A172 (cell line): ENCODE measurements around the gene OR2L13. TPM values are rescaled to one million over a fixed set of nuclear protein-coding genes. Genes with fewer than 3 reads are reported as not detected.
"Not testable (repeated sequence)": the region's sequence is repeated elsewhere in the genome, so short reads cannot be mapped to it uniquely, and the experiment has no call there.

Experiments
- DNase-seq: peaks from one replicate; pipeline ENCODE4 v3.0.0-alpha.2; 2015; ENCODE audit warnings: low spot score
- total RNA-seq: library from RNA; depleted of rRNA; stranded (reverse); fragments of >200 nt; shearing (Covaris generic); gene quantifications from 2 replicates; pipeline ENCODE4 v1.2.3, GENCODE V29; 2014; rRNA removed

Gene OR2L13, protein sequence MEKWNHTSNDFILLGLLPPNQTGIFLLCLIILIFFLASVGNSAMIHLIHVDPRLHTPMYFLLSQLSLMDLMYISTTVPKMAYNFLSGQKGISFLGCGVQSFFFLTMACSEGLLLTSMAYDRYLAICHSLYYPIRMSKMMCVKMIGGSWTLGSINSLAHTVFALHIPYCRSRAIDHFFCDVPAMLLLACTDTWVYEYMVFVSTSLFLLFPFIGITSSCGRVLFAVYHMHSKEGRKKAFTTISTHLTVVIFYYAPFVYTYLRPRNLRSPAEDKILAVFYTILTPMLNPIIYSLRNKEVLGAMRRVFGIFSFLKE
- total RNA-seq, result not detected in 2 replicates

DNA sequence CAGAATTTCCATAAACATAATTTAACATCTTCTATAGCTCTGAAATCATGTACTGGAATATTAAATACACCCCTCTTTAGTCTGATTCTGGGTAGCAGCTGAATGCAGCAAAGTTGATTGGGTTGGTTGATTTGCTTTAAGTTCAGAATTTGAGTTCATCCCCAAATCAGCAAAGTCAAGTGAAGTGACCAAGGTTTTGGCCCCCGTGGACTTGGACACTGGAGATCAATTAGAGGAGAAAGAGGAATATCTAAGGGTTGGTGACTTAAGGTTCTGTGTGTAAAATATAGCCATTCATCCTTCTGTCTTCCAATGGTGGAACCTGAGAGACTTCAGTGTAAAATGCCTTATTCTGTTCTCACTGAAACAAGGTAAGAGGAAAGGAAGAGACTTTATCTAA is at the start of gene OR2L13:
Gene OR2L13, plus strand, starts transcription at position 301 of the 400 bp plus-strand sequence. CDS start 4,192 bp downstream, outside the sequence.
- no peak for DNase-seq

DNA sequence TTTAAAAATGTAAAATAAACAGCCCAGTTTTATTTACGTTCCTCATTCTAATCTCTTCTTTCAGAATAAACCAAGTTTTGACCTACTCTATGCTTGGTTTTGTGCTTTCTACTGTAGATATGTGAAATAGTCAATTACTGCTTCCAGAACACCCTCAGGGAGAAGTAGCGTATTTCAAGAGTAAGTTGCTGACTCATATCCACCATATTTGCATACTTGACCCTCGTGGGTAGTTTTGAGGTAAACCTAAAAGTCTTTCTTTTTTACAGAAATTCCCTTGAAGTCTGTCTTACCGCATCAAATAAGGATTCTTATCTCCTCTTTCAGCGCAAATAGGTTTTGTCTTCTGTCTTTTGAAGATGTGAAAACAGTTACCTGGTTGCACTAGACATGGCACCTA is 49.8 kb upstream of the OR2L13 start:
- DNase-seq, result no peak

DNA sequence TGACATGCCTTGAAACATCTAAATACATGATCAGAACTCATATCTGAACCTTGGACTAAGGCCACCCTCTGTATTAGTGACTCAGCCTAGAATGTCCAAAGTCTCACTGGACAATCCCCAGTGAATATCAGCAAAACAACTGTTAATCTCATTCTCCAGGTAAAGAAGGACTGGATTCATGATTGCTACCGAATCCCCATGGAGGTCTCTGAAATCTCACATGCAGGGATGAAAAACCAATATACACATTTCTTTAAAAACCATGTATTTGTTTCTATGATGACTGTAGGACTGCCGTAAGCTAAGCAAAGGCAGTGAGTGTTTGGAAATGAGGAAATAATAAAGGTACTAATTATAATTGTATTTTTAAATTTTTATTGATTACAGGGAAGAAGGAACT is 48.4 kb upstream of the OR2L13 start, which contains the start of gene OR2L3:
Gene OR2L3, plus strand, starts transcription at position 301 of the 400 bp plus-strand sequence. CDS start 13,846 bp downstream, outside the sequence.
- no peak for DNase-seq

DNA sequence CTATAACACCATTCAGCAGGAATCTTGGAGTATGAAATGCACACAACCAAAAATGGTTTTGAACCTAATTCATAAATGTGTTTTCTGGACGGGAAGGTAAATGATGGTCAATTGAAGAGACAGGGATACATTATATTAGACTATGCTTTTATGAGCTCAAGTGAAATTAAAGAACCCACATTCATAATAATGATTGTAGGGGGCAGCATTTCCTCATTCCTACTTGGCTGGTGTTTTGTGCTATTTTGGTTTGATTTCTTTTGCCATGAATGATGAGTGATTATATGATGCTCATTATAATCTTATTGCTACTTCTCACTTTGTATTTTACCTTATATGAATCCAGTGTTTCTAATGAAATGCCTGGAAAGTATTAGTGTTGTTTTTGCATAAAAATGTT is 48.0 kb upstream of the OR2L13 start:
- DNase-seq, result no peak

DNA sequence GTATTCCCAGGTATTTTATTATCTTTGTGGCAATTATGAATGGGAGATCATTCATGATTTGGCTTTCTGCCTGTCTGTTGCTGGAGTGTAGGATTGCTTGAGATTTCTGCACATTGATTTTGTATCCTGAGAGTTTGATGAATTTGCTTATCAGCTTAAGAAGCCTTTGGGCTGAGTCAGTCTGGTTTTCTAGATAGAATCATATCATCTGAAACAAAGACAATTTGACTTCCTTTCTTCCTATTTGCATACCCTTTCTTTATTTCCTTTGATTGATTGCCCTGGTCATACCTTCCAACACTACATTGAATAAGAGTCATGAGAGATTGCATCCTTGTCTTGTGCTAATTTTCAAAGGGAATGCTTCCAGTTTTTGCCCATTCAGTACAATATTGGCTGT is 40.3 kb upstream of the OR2L13 start:
- no peak for DNase-seq

DNA sequence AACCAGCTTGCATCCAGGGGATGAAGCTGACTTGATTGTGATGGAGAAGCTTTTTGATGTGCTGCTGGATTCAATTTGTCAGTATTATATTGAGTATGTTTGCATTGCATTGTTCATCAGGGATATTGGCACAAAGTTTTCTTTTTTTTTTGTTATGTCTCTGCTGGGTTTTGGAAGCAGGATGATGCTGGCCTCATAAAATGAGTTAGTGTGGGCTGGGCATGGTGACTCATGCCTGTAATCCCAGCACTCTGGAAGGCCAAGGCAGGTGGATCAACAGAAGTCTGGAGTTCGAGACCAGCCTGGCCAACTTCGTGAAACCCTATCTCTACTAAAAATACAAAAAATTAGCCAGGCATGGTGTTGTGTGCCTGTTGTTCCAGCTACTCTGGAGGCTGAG is 39.7 kb upstream of the OR2L13 start:
- no peak for DNase-seq

DNA sequence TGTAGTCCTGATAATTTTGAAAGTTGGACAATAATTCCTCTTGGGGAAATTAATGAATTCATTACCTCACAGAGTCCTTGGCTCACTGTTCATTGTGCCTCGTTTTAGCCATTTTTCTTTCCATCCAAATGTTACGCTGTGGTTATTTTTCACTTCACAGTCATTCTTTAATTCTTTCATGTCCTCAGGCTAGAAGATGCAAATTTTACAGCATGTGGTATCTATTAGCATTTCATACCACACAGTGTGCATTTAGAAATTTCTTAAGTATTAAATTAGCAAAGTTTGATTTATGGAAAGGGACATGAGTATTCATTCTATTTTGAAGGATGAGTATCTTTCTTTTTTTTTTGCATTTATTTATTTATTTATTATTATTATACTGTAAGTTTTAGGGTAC is 29.9 kb upstream of the OR2L13 start:
- DNase-seq, result no peak

DNA sequence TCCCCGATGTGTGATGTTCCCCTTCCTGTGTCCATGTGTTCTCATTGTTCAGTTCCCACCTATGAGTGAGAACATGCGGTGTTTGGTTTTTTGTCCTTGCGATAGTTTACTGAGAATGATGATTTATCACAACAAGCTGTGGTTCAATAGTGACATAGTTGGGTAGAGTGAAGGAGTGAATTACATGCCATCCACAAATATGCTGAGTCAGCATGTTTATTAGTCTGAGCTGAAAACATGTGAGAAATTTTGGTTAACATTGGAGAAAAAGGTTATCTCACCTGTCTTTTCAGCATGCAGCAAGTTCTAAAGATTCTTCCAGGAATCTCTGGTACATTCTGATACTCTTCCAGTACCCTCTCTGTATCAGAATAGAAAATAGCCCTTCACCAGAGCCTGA is 29.4 kb upstream of the OR2L13 start:
- no peak for DNase-seq

DNA sequence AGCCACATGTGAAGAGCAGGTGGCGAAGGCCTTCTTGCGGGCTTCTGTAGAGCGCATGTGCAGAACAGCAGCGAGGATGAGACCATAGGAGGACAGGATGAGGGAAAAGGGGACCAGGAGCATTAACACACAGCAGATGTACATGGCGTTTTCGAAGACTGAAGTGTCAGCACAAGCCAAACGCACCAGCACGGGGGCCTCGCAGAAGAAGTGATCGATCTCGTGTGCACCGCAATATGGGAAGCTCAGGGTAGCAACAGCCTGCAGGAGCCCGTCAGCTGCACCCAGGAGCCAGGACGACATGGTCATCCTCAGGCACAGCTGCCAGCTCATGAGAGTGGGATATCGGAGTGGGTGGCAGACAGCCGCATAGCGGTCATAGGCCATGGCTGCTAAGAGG is 11.1 kb upstream of the OR2L13 start:
- not testable (repeated sequence) for DNase-seq

DNA sequence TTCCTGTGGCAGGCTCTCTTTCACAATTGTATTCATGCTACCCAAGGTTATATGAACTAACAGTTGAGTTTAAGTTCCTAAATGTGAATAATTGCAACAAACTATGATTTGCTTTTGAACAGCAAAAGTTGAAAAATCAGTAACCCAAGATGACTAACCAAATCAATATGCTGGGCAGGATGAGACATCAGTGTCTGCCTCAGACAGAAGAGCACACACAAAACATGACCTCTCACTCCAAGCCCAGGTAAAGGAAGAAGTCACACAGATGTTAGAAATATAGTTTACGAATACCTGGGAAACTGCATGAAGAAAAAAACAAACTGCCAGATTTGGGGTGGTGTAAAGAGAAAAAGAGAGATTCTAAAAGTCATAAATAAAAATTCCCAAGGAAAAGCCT is 3.5 kb downstream of the OR2L13 start:
- no peak for DNase-seq

DNA sequence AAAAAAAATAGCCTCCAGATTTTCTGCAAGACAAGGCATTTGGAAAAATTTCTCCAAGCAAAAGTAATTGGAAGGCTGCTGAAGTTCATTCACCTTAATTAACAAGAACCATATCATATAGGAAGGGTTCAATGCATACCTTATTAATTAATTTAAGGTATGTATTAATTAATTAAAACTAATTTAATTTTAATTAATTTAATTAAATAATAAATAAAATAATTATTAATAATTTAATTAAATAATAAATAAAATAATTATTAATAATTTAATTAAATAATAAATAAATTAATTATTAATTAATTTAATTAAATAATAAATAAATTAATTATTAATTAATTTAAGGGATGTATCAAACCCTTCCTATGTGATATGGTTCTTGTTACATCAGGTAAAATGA is 7.9 kb downstream of the OR2L13 start:
- DNase-seq, result no peak

DNA sequence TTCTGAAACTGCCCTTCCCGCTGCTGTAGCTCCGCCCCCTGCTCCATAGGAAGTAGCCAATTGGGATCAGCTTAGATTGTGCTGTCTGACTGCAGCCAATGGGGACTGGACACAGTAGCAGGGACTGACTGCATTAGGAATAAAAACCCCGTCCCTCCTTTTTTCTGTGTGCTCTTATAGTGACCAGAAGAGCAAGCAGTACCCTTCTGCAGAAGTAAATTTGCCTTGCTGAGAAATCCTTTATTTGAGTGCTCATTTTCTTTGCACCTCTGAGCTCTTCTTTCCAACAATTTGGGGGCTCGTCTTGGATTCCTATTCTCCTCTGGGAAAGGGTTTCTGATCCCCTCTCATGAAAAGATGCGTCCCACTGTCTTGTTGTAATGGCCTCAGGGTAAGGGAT is 16.2 kb downstream of the OR2L13 start:
- DNase-seq, result no peak

DNA sequence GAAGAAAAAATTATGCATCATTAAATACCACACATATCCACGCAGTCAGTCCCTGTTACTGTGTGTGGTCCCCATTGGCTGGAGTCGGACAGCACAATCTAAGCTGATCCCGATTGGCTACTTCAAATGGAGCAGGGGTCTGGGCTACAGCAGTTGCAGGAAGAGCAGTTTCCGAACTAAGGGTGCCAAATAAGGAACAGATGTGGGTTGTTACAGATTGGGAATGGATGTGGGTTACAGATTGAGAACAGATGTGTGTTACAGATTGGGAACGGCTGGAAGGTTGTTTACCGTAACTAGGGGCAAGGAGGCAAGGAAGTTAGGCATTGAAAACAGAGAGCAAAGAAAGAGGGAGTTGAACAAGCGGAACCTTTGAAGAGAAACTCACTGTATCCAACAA is 19.9 kb downstream of the OR2L13 start:
- peak; percentile 21 for DNase-seq

DNA sequence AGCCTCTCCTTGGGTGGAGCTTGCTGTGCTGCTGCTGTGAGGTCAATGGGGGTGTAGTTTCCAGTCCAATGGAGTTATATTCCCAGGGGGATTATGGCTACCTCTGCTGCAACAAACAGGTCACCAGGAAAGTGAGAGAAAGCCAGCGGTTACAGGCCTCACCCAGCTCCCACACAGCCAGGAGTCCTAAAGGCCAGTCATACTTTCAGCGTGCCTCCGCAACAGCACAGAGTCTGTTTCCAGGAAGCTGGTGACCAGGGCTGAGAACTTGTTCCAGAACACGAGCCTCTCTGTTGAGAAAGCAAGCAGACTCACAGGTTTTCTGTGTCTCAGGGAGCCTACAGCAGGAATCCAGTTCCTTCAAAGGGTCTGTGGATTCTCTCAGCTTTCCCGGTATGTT is 32.7 kb downstream of the OR2L13 start:
- DNase-seq, result no peak

DNA sequence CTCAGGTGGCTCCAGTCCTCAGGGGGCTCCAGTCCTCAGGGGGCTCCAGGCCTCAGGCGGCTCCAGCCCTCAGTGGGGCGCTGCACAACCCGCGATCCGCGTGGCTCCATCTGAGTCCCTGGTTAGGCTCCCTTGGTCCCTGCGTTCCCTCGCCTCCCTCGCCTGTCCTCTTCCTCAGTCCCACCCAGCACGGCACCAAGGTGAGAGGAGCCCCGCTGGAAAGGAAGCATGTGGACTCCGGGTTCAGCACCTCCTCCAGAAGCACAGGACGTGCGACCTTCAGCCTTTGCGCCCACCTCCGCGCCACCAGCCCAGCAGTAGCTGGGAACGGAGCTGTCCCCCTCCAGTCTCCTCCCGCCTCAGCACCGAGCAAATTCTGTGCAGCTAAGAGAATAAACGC is 41.8 kb downstream of the OR2L13 start:
- no peak for DNase-seq

DNA sequence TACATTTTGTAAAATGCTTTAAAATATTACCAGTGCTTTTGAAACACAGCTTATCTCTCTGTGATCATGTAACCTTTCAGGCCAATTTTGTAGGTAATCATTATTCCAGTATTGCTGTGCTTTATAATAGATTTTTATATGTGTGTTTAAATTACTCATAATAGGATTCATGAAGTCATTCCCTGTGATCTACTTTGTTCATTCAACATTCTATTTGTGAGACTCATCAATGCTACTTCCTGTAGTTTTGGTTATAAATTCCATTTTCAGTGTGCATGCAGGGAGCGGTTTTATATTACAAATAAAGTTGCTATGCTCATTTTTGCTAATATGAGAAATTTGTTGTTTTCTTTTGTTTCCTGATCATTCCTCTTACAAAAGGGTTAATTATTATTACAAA is 45.9 kb downstream of the OR2L13 start:
- no peak for DNase-seq

DNA sequence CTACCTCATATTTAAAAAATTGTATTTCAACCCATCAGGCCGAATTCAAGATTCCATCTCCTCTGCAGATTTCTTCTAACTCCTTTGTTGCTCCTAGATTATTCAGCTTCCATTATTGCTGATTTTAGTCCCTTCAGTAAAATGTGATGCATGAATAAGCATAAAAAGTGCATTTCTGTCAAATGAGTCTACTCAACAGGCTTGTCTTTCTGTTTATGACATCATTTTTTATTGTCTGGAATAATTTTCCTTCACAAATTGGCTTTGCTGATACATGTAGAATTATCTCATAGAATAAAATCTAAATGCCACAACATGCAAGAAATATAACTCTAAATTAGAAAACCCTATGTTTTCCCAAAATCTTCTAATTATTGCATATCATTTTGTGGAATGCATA is 48.3 kb downstream of the OR2L13 start:
- DNase-seq, result no peak

DNA sequence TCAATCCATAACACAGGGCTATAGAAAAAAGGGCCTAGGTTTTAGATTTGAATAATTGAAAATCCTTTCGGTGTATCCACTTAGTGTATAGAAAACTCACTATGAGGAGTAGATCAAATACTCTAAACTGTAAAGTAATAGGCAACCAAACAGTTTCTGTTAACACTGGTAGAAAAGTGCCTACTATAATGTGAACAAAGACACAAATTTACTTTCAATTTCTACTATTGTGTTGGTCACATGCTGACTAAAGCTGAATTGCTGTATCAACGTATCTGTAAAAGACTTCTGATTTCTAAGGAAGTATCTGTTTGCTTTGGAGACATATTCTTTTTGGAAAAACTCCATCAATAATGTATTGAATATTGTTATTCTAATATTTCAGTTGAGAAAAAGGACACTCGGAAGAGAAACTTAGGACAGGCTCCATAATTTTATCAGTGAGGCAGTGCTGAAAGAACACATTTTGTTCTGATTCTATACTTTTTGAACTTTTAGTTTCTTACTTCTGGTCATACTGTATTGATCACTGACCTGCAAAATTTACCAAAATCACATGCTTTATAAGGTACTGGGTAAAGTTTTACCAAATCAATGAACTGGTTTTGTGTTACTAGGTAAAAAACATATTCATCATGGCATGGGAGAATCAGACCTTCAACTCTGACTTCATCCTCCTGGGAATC is 49.7 kb downstream of the OR2L13 start, which contains the start of gene OR2M5:
Gene OR2M5, plus strand, starts transcription at position 636 of the 686 bp plus-strand sequence. Its CDS starts 0 bp downstream, at position 636.
- DNase-seq, result no peak

Other genes starting within 250 kb of the OR2L13 start
- not detected in 2 replicates for gene TRIM58, start 238.0 kb upstream of the OR2L13 start, total RNA-seq
- not detected in 2 replicates for gene OR2W3, start 199.6 kb upstream of the OR2L13 start, total RNA-seq
- gene OR2T8, start 174.9 kb upstream of the OR2L13 start, total RNA-seq, result not detected in 2 replicates
- gene OR2AJ1, start 170.3 kb upstream of the OR2L13 start, total RNA-seq, result not detected in 2 replicates
- not detected in 2 replicates for gene OR2L8, start 146.3 kb upstream of the OR2L13 start, total RNA-seq
- not detected in 2 replicates for gene OR2AK2, start 130.0 kb upstream of the OR2L13 start, total RNA-seq
- gene OR2L5, start 81.5 kb upstream of the OR2L13 start, total RNA-seq, result not detected in 2 replicates
- gene OR2L2, start 65.1 kb upstream of the OR2L13 start, total RNA-seq, result not detected in 2 replicates
- gene OR2L3, start 48.3 kb upstream of the OR2L13 start, total RNA-seq, result not detected in 2 replicates
- gene OR2M5, start 50.0 kb downstream of the OR2L13 start, total RNA-seq, result not detected in 2 replicates
- gene OR2M2, start 79.6 kb downstream of the OR2L13 start, total RNA-seq, result 0.14 TPM in 1 of 2 replicates, not detected in the other
- gene OR2M3, start 102.1 kb downstream of the OR2L13 start, total RNA-seq, result 0.12 and 0.19 TPM in 2 replicates
- gene OR2M4, start 136.2 kb downstream of the OR2L13 start, total RNA-seq, result 0.10 and 0.60 TPM in 2 replicates
- gene OR2T33, start 182.8 kb downstream of the OR2L13 start, total RNA-seq, result not detected in 2 replicates
- gene OR2T12, start 208.2 kb downstream of the OR2L13 start, total RNA-seq, result not detected in 2 replicates
- gene OR2M7, start 229.4 kb downstream of the OR2L13 start, total RNA-seq, result not detected in 2 replicates